Activated CD8-positive, alpha-beta memory T cell treated with anti-CD3 and anti-CD28 coated beads for 4 hours (primary cell): Measurements from ENCODE around the gene ZNF587B.
A peak's percentile ranks its signal among the peaks of the same experiment; 100 is the strongest.
"Not testable (repeated sequence)": the region's sequence is repeated elsewhere in the genome, so short reads cannot be mapped to it uniquely, and the experiment has no call there.

Source experiments
- DNase-seq, 2 donors: peaks; one replicate each; pipeline ENCODE4 v3.0.0-alpha.2; 2020; ENCODE audit warnings: low read depth in 2 of 2

ZNF587B gene

GRCh38 chr19:57818378-57818777 is 11.7 kb upstream of the ZNF587B start:
- no peak for DNase-seq

GRCh38 chr19:57819475-57820148 is 10.5 kb upstream of the ZNF587B start:
- DNase-seq: peak; percentile 51 to 68

GRCh38 chr19:57820599-57820998 is 9.5 kb upstream of the ZNF587B start:
- DNase-seq: no peak

- not testable (repeated sequence) for DNase-seq
Measured at GRCh38 chr19:57821095-57821494, 9.0 kb upstream of the ZNF587B start.

- DNase-seq: not testable (repeated sequence)
Measured at GRCh38 chr19:57821501-57821900, 8.6 kb upstream of the ZNF587B start.

GRCh38 chr19:57823155-57823554 is 6.9 kb upstream of the ZNF587B start:
- not testable (repeated sequence) for DNase-seq

GRCh38 chr19:57823608-57824007 is 6.5 kb upstream of the ZNF587B start:
- not testable (repeated sequence) for DNase-seq

- no peak for DNase-seq
Measured at GRCh38 chr19:57825511-57825910, 4.6 kb upstream of the ZNF587B start.

GRCh38 chr19:57829316-57829715 is 783 bp upstream of the ZNF587B start:
- no peak for DNase-seq

GRCh38 chr19:57836991-57837390 is 6.9 kb downstream of the ZNF587B start:
- not testable (repeated sequence) for DNase-seq

- DNase-seq: not testable (repeated sequence)
Measured at GRCh38 chr19:57838622-57839191, 8.6 kb downstream of the ZNF587B start.

- no peak for DNase-seq
Measured at GRCh38 chr19:57841122-57841763, 11.1 kb downstream of the ZNF587B start.

- DNase-seq: not testable (repeated sequence)
Measured at GRCh38 chr19:57847164-57847563, 17.1 kb downstream of the ZNF587B start.

- not testable (repeated sequence) for DNase-seq
Measured at GRCh38 chr19:57849162-57849665, 19.1 kb downstream of the ZNF587B start.

GRCh38 chr19:57849666-57850473 is 19.8 kb downstream of the ZNF587B start, which contains the start of gene ZNF587:
Gene ZNF587, plus strand, starts transcription at chr19:57849859. Its CDS starts 180 bp downstream, at chr19:57850039.
- peak; percentile 63 to 73 for DNase-seq

- DNase-seq: no peak
Measured at GRCh38 chr19:57850553-57851017, 20.5 kb downstream of the ZNF587B start.

GRCh38 chr19:57851812-57852603 is 21.9 kb downstream of the ZNF587B start:
- DNase-seq: not testable (repeated sequence)

GRCh38 chr19:57854117-57854516 is 24.0 kb downstream of the ZNF587B start:
- not testable (repeated sequence) for DNase-seq

- DNase-seq: not testable (repeated sequence)
Measured at GRCh38 chr19:57862351-57862750, 32.3 kb downstream of the ZNF587B start.

GRCh38 chr19:57867868-57868492 is 37.9 kb downstream of the ZNF587B start:
- DNase-seq: no peak
